HepG2 (cell line): Measurements from ENCODE around the gene TTC31. TPM values are rescaled to one million over a fixed set of nuclear protein-coding genes. Genes with fewer than 3 reads are reported as not detected.

Experiments used
- CBX5 ChIP-seq: sonication (generic); formaldehyde crosslinking; IDR thresholded peaks from 2 replicates; pipeline ENCODE4 v1.4.0; 2020; ENCODE audit warnings: missing genetic modification reagents, borderline replicate concordance
- HDAC1 ChIP-seq: sonication (generic); formaldehyde crosslinking; IDR thresholded peaks from 2 replicates; pipeline ENCODE4 v1.5.1; 2020; ENCODE audit warnings: mild to moderate bottlenecking, missing genetic modification reagents
- SETDB1 ChIP-seq: sonication (generic); formaldehyde crosslinking; IDR thresholded peaks from 2 replicates; pipeline ENCODE4 v1.5.1; 2020; ENCODE audit warnings: missing genetic modification reagents, mild to moderate bottlenecking, borderline replicate concordance
- ZNF256 ChIP-seq: sonication (generic); formaldehyde crosslinking; conservative IDR thresholded peaks from 2 replicates; pipeline ENCODE4 v1.4.0; 2020; ENCODE audit warnings: missing genetic modification reagents
- ZNF264 ChIP-seq: sonication (generic); formaldehyde crosslinking; IDR thresholded peaks from 2 replicates; pipeline ENCODE4 v1.4.0; 2020; ENCODE audit warnings: missing genetic modification reagents
- ZNF276 ChIP-seq: sonication (generic); formaldehyde crosslinking; IDR thresholded peaks from 2 replicates; pipeline ENCODE4 v1.4.0; 2020; ENCODE audit warnings: mild to moderate bottlenecking, low read depth, missing genetic modification reagents
- ZNF33B ChIP-seq: sonication (generic); formaldehyde crosslinking; IDR thresholded peaks from 2 replicates; pipeline ENCODE4 v1.5.1; 2020; ENCODE audit warnings: mild to moderate bottlenecking, missing genetic modification reagents
- ZNF557 ChIP-seq: sonication (generic); formaldehyde crosslinking; IDR thresholded peaks from 2 replicates; pipeline ENCODE4 v1.4.0; 2020; ENCODE audit warnings: missing genetic modification reagents
- ZNF580 ChIP-seq: IDR thresholded peaks from 2 replicates; pipeline ENCODE4 v1.6.1; 2016; ENCODE audit warnings: low read depth, borderline replicate concordance
- ZNF746 ChIP-seq: sonication (generic); formaldehyde crosslinking; IDR thresholded peaks from 2 replicates; pipeline ENCODE4 v1.8.0; 2022; ENCODE audit warnings: mild to moderate bottlenecking, missing genetic modification reagents
- polyA plus RNA-seq, 8 experiments: library from polyadenylated mRNA; depleted of rRNA in 3 of 8; stranded (reverse) in 7 of 8; unstranded in 1 of 8; fragments of >200 nt; fragmentation: Illumina TruSeq in 4 of 8; extraction: Trizol in 4 of 8; gene quantifications; 2 replicates each; pipeline versions ENCODE4 v1.2.1 to v1.2.3, GENCODE V29; 2011 to 2016; ENCODE audit warnings: low read depth in 4 of 8, missing spikeins in 1 of 8, mixed read lengths in 1 of 8; ENCODE audit not compliant: insufficient read depth in 1 of 8
- total RNA-seq, 5 experiments: library from RNA; depleted of rRNA; stranded (reverse); fragments of >200 nt; fragmentation: Illumina TruSeq; extraction: Trizol; gene quantifications; 2 replicates each; pipeline ENCODE4 v1.2.3, GENCODE V29; 2016; ENCODE audit warnings: low read depth in 1 of 5
- TF ChIP-seq, protein P1 (sequence below): sonication (generic); formaldehyde crosslinking; IDR thresholded peaks from 2 replicates; pipeline ENCODE4 v1.4.0; 2020; ENCODE audit warnings: mild to moderate bottlenecking, missing genetic modification reagents, borderline replicate concordance

The TTC31 gene
- total and polyA plus RNA-seq, 2 of the 13 experiments (the other 11 are each of a cell fraction or from before 2014, with no cell fraction given), result 28.3 to 39.5 TPM

GRCh38 chr2:74522516-74522915 is 39.6 kb downstream of the TTC31 start (continued):
- TF ChIP-seq ZNF276 (CRISPR knock-in tag) (no peak), ZNF746 (CRISPR knock-in tag) (no peak), ZNF580 (CRISPR knock-in tag) (no peak), HDAC1 (CRISPR knock-in tag) (no peak), ZNF557 (CRISPR knock-in tag) (no peak), CBX5 (CRISPR knock-in tag) (no peak), ZNF33B (no peak), SETDB1 (no peak), ZNF264 (CRISPR knock-in tag) (no peak), ZNF256 (CRISPR knock-in tag) (no peak)
- TF ChIP-seq, protein P1, sequence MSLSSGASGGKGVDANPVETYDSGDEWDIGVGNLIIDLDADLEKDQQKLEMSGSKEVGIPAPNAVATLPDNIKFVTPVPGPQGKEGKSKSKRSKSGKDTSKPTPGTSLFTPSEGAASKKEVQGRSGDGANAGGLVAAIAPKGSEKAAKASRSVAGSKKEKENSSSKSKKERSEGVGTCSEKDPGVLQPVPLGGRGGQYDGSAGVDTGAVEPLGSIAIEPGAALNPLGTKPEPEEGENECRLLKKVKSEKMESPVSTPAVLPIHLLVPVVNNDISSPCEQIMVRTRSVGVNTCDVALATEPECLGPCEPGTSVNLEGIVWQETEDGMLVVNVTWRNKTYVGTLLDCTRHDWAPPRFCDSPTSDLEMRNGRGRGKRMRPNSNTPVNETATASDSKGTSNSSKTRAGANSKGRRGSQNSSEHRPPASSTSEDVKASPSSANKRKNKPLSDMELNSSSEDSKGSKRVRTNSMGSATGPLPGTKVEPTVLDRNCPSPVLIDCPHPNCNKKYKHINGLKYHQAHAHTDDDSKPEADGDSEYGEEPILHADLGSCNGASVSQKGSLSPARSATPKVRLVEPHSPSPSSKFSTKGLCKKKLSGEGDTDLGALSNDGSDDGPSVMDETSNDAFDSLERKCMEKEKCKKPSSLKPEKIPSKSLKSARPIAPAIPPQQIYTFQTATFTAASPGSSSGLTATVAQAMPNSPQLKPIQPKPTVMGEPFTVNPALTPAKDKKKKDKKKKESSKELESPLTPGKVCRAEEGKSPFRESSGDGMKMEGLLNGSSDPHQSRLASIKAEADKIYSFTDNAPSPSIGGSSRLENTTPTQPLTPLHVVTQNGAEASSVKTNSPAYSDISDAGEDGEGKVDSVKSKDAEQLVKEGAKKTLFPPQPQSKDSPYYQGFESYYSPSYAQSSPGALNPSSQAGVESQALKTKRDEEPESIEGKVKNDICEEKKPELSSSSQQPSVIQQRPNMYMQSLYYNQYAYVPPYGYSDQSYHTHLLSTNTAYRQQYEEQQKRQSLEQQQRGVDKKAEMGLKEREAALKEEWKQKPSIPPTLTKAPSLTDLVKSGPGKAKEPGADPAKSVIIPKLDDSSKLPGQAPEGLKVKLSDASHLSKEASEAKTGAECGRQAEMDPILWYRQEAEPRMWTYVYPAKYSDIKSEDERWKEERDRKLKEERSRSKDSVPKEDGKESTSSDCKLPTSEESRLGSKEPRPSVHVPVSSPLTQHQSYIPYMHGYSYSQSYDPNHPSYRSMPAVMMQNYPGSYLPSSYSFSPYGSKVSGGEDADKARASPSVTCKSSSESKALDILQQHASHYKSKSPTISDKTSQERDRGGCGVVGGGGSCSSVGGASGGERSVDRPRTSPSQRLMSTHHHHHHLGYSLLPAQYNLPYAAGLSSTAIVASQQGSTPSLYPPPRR (CRISPR knock-in tag), result no peak
